Ascending aorta (tissue), 2 donors: Measurements from ENCODE around the gene ERP44. TPM values are rescaled to one million over a fixed set of nuclear protein-coding genes. Genes with fewer than 3 reads are reported as not detected.
"Not testable (repeated sequence)": the region's sequence is repeated elsewhere in the genome, so short reads cannot be mapped to it uniquely, and the experiment has no call there.

ENCODE experiments used
- DNase-seq, 2 donors: peaks; one replicate each; pipeline ENCODE4 v3.0.0-alpha.2; 2019; ENCODE audit warnings: low spot score in 2 of 2
- H3K27ac ChIP-seq, 2 donors: fragments of 200-600 bp; sonication (generic); one replicate each; pipeline ENCODE4 v1.5.1; 2016 to 2017; ENCODE audit warnings: mild to moderate bottlenecking in 1 of 2
- H3K27me3 ChIP-seq: fragments of 200-600 bp; sonication (generic); one replicate; pipeline ENCODE4 v1.5.1; 2017
- H3K36me3 ChIP-seq, 2 donors: fragments of 200-600 bp; sonication (generic); one replicate each; pipeline ENCODE4 v1.5.1; 2016
- H3K4me1 ChIP-seq, 2 donors: fragments of 200-600 bp; sonication (generic); one replicate each; pipeline ENCODE4 v1.5.1; 2016 to 2017; ENCODE audit warnings: mild to moderate bottlenecking in 1 of 2
- H3K4me3 ChIP-seq, 2 donors: fragments of 200-600 bp; sonication (generic); one replicate each; pipeline ENCODE4 v1.5.1; 2016 to 2017; ENCODE audit warnings: mild to moderate bottlenecking in 1 of 2
- H3K9me3 ChIP-seq, 2 donors: fragments of 200-600 bp; sonication (generic); one replicate each; pipeline ENCODE4 v1.5.1; 2016
- intact Hi-C: fragments of 100-400 bp; cut with DNase I; formaldehyde crosslinking; loops from one replicate; pipeline ENCODE4 v1.15.1; 2023
- total RNA-seq: library from RNA; depleted of rRNA; stranded (reverse); fragments of >200 nt; gene quantifications from one replicate; pipeline ENCODE4 v1.1.0, GENCODE V29; 2016
- TF ChIP-seq, protein P1 (sequence below), 3 experiments: fragments of 200-600 bp in 2 of 3; fragments of 450-650 bp in 1 of 3; sonication (generic) in 2 of 3; IDR thresholded peaks; one replicate each; pipeline ENCODE4 v1.5.1; 2016 to 2019; ENCODE audit warnings: antibody characterized with exemption in 3 of 3, mild to moderate bottlenecking in 1 of 3, moderate library complexity in 1 of 3

Gene ERP44
- total RNA-seq, 1 donor from 2014 or later: 10.7 TPM

DNA sequence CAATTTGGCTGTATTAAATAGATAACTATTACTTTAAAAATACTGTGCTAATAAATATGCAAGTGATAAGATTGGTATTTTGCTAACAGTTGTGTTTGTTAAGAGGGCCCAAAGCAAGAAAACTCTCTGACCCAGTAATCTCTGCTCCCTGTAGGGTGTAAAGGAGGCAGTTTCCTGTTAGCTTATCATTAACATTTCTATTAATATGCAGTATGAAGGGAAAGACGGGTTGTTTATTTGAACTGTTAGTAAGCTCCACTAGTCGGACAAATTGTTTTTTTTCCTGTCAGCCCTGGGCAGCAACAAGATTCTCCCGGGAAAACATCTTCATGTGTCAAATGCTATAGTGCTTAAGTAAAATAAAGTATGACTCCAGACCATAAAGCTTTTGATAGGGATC, 35.6 kb downstream of the ERP44 start:
- H3K36me3 ChIP-seq: no peaks in the 10 kb centered on the region
- H3K4me3 ChIP-seq: no peak overlapping the region
- H3K27me3 ChIP-seq: no peaks in the 10 kb centered on the region
- peaks cover 0 to 3% of the 10 kb centered on the region in 2 donors for H3K4me1 ChIP-seq
- TF ChIP-seq, protein P1, sequence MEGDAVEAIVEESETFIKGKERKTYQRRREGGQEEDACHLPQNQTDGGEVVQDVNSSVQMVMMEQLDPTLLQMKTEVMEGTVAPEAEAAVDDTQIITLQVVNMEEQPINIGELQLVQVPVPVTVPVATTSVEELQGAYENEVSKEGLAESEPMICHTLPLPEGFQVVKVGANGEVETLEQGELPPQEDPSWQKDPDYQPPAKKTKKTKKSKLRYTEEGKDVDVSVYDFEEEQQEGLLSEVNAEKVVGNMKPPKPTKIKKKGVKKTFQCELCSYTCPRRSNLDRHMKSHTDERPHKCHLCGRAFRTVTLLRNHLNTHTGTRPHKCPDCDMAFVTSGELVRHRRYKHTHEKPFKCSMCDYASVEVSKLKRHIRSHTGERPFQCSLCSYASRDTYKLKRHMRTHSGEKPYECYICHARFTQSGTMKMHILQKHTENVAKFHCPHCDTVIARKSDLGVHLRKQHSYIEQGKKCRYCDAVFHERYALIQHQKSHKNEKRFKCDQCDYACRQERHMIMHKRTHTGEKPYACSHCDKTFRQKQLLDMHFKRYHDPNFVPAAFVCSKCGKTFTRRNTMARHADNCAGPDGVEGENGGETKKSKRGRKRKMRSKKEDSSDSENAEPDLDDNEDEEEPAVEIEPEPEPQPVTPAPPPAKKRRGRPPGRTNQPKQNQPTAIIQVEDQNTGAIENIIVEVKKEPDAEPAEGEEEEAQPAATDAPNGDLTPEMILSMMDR (IDR thresholded peaks at IDR 0.05): no peak
- H3K27ac ChIP-seq: no peak overlapping the region
- DNase-seq: no peak
- intact Hi-C loops: no loop called here
- no peaks in the 10 kb centered on the region for H3K9me3 ChIP-seq

DNA sequence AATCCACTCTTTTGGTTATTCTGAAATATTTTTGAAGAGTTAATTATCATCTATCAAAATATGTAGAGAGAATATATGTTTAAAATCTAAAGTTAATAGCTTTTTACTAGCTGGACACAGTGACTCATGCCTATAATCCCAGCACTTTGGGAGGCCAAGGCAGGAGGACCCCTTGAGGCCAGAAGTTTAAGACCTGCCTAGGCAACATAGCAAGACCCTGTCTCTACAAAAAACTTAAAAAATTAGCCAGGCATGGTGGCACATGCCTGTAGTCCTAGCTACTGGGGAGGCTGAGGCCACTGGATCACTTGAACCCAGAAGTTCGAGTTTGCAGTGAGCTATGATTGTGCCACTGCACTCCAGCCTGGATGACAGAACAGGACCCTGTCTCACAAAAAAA, 36.1 kb downstream of the ERP44 start:
- H3K4me1 ChIP-seq, H3K36me3 ChIP-seq, H3K27me3 ChIP-seq, intact Hi-C loops, DNase-seq, H3K27ac ChIP-seq, H3K9me3 ChIP-seq, H3K4me3 ChIP-seq: not testable (repeated sequence)

DNA sequence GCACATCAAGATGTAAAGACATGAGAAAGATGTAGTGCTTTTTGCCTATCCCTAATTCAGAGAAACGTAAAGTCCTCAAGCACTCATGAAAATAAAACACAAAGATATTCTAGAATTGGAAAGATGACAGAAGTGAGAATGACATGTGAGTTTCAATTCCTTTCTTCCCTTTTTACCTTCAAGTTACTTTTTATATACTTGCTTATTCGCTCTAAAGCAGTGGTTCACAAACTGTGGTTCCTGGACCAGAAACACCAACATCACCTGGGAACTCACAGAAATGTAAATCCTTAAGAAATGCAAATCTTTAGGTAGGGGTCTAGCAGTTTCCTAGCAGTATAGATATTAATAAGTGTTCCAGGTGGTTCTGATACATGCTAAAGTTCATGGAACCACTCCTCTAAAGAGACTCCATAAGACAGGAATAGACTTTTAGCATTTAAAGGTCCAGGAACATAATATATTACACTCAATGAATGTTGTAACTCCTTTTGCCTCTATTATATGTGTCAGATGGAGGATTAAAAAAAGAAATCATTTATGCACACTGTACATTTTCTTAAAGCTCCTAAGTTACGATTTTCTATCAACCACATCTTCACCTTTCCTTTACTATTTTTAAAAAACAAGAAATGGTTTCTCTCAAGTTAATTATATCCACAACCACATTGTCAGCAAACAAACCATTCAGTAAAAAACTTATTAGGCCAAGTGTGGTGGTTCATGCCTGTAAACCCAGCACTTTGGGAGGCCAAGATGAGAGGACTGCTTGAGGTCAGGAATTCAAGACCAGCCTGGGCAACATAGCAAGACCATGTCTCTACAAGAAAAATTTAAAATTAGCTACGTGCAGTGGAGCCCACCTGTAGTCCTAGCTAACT, 39.9 kb downstream of the ERP44 start:
- Histone ChIP-seq H3K4me3 (no peak overlapping the region), H3K36me3 (peaks cover 0 to 5% of the 10 kb centered on the region in 2 donors), H3K27ac (no peak overlapping the region), H3K27me3 (no peaks in the 10 kb centered on the region), H3K4me1 (no peaks in the 10 kb centered on the region), H3K9me3 (no peaks in the 10 kb centered on the region)
- TF ChIP-seq, protein P1 (IDR thresholded peaks at IDR 0.05): no peak
- intact Hi-C loops: no loop called here
- no peak for DNase-seq

DNA sequence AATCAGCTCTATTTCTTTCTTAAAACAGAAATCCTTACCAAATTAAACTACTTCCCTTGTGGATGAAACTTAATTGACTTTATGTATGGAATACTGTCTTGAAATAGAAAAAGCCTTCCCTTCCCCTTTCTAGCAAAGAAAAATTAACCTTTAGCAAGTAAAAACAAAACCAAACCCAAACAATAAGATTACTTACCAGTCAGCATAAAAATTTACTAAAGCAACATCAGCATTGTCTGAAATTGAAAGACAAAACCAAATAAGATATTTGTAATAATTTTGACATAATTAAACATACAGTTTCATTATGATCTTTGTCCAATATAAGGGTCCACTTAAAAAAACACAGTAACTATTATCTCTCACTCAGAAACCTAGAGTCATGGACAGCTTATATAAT, 41.2 kb downstream of the ERP44 start:
- Histone ChIP-seq H3K27me3 (no peaks in the 10 kb centered on the region), H3K4me3 (no peak overlapping the region), H3K9me3 (no peaks in the 10 kb centered on the region), H3K27ac (no peak overlapping the region), H3K36me3 (peaks cover 0 to 5% of the 10 kb centered on the region in 2 donors), H3K4me1 (no peaks in the 10 kb centered on the region)
- intact Hi-C loops: no loop called here
- TF ChIP-seq, protein P1 (IDR thresholded peaks at IDR 0.05): no peak
- DNase-seq: no peak

DNA sequence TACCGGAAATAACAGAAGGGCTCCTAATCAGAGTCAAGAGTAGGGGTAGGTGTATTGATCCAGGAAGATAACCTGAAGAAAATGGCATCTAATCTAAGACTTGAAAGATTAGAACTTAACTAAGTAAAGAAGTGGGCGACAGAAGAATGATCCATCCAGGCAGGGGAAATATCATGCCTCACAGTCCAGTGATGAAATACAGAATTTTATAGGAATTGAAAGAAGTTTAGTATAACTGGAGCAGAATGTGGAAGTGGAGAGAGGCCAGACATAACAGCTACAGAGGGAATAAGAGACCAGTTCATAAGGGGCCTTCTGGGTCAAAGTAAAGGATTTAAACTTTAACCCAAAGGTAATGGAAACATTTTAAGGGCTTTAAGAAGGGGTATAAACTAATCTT, 42.2 kb downstream of the ERP44 start:
- TF ChIP-seq, protein P1 (IDR thresholded peaks at IDR 0.05): no peak
- intact Hi-C loops: no loop called here

DNA sequence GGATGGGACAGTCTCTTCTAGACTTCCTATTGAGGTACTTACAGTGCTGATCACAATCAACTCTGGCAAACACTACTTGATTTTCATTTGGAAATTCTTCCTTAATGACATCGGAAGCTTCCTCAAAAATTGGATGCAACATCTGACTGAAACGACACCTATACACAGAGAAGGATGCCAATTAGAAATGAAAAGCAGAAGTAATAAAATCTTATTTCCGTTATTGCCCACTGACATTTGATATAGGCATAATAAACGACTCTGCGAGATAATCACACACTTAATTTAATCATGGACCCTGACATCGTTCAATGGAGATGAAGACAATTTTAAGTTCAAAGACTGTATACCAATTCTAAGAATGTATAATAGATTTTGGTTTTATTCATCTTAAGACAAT, 46.4 kb downstream of the ERP44 start:
- DNase-seq: no peak
- no peak overlapping the region for H3K27ac ChIP-seq
- H3K36me3 ChIP-seq: peaks cover 6 to 14% of the 10 kb centered on the region in 2 donors
- TF ChIP-seq, protein P1 (IDR thresholded peaks at IDR 0.05): no peak
- no peaks in the 10 kb centered on the region for H3K9me3 ChIP-seq
- H3K4me1 ChIP-seq: no peaks in the 10 kb centered on the region
- no peak overlapping the region for H3K4me3 ChIP-seq
- intact Hi-C loops: no loop called here
- H3K27me3 ChIP-seq: no peaks in the 10 kb centered on the region

More for the DNA sequence above, 42.2 kb downstream of the ERP44 start:
- DNase-seq: no peak
- no peak overlapping the region for H3K27ac ChIP-seq
- H3K4me1 ChIP-seq: no peaks in the 10 kb centered on the region
- H3K9me3 ChIP-seq: no peaks in the 10 kb centered on the region
- H3K27me3 ChIP-seq: no peaks in the 10 kb centered on the region
- H3K36me3 ChIP-seq: peaks cover 0 to 5% of the 10 kb centered on the region in 2 donors
- H3K4me3 ChIP-seq: no peak overlapping the region
